GM19438 (cell line): ENCODE measurements around the gene MCOLN1.
"Not testable (repeated sequence)": the region's sequence is repeated elsewhere in the genome, so short reads cannot be mapped to it uniquely, and the experiment has no call there.

Experiments
- ATAC-seq: cut with Tn5 transposase; IDR thresholded peaks from one replicate; pipeline ENCODE4 v1.9.1; 2021; ENCODE audit warnings: low read depth; ENCODE audit not compliant: unreplicated experiment

The MCOLN1 gene

GRCh38 chr19:7562646-7563393, 40.4 kb downstream of the MCOLN1 start:
- no peak for ATAC-seq

- no peak for ATAC-seq
Observed at GRCh38 chr19:7564866-7565265, 42.4 kb downstream of the MCOLN1 start.

- ATAC-seq: no peak
Observed at GRCh38 chr19:7565332-7565731, 42.9 kb downstream of the MCOLN1 start.

GRCh38 chr19:7570761-7571160, 48.3 kb downstream of the MCOLN1 start:
- ATAC-seq: no peak

GRCh38 chr19:7575434-7576040, 53.1 kb downstream of the MCOLN1 start:
- no peak for ATAC-seq

GRCh38 chr19:7577422-7577821, 55.0 kb downstream of the MCOLN1 start:
- ATAC-seq: not testable (repeated sequence)

- no peak for ATAC-seq
Observed at GRCh38 chr19:7578127-7578526, 55.7 kb downstream of the MCOLN1 start.

- no peak for ATAC-seq
Observed at GRCh38 chr19:7579182-7579581, 56.8 kb downstream of the MCOLN1 start.

GRCh38 chr19:7582446-7582845, 60.0 kb downstream of the MCOLN1 start:
- no peak for ATAC-seq
